Stomach (tissue), 4 donors: ENCODE results near the gene IL16.

Experiments
- CTCF ChIP-seq, 7 experiments: fragments of 450-650 bp in 4 of 7; fragments of 200-600 bp in 3 of 7; sonication (generic) in 3 of 7; IDR thresholded peaks; one replicate each; pipeline ENCODE4 v1.5.1; 2016 to 2019; ENCODE audit warnings: antibody characterized with exemption in 7 of 7, control low read depth in 2 of 7, mild to moderate bottlenecking in 1 of 7
- EP300 ChIP-seq: sonication (generic); formaldehyde crosslinking; IDR thresholded peaks from one replicate; pipeline ENCODE4 v1.6.1; 2017; ENCODE audit warnings: antibody characterized with exemption
- POLR2A ChIP-seq, 4 donors: fragments of 450-650 bp; IDR thresholded peaks; one replicate each; pipeline ENCODE4 v1.6.1; 2016; ENCODE audit warnings: antibody characterized with exemption in 4 of 4, control low read depth in 2 of 4, mild to moderate bottlenecking in 1 of 4, moderate library complexity in 1 of 4
- POLR2AphosphoS5 ChIP-seq, 3 donors: sonication (generic); formaldehyde crosslinking; IDR thresholded peaks; one replicate each; pipeline ENCODE4 v1.6.1; 2016; ENCODE audit warnings: antibody characterized with exemption in 3 of 3

GRCh38 chr15:81181220-81181619, 15.5 kb upstream of the IL16 start:
- TF ChIP-seq CTCF (IDR thresholded peaks at IDR 0.05) (no peak), POLR2A (IDR thresholded peaks at IDR 0.05) (no peak), EP300 (no peak), POLR2AphosphoS5 (IDR thresholded peaks at IDR 0.05) (no peak)
